Stimulated activated effector memory CD8-positive, alpha-beta T cell treated with anti-CD3 and anti-CD28 coated beads, Interleukin-12 subunit alpha, Interleukin-12 subunit beta, amount 100 ng/mL, for 72 hours (primary cell): ENCODE data around the gene HLA-DQA1.
"Not testable (repeated sequence)": the region's sequence is repeated elsewhere in the genome, so short reads cannot be mapped to it uniquely, and the experiment has no call there.

Source experiments
- ATAC-seq: fragments of 150-1000 bp; cut with Tn5 transposase; 2 replicates; pipeline ENCODE4 v1.10.0; 2021
- DNase-seq, 2 donors: peaks; one replicate each; pipeline ENCODE4 v3.0.0; 2021 to 2022; ENCODE audit warnings: low spot score in 2 of 2
- H3K27ac Mint-ChIP-seq: one replicate; pipeline ENCODE4 v1.8.0; 2022; ENCODE audit warnings: mild to moderate bottlenecking, mixed read lengths
- H3K36me3 Mint-ChIP-seq: one replicate; pipeline ENCODE4 v1.8.0; 2022; ENCODE audit warnings: mild to moderate bottlenecking, mixed read lengths
- H3K4me1 Mint-ChIP-seq: one replicate; pipeline ENCODE4 v1.8.0; 2022; ENCODE audit warnings: mixed read lengths
- H3K4me3 Mint-ChIP-seq: one replicate; pipeline ENCODE4 v1.8.0; 2022; ENCODE audit warnings: mild to moderate bottlenecking, mixed read lengths
- H3K9me3 Mint-ChIP-seq: one replicate; pipeline ENCODE4 v1.8.0; 2022; ENCODE audit warnings: mixed read lengths

HLA-DQA1 gene

DNA sequence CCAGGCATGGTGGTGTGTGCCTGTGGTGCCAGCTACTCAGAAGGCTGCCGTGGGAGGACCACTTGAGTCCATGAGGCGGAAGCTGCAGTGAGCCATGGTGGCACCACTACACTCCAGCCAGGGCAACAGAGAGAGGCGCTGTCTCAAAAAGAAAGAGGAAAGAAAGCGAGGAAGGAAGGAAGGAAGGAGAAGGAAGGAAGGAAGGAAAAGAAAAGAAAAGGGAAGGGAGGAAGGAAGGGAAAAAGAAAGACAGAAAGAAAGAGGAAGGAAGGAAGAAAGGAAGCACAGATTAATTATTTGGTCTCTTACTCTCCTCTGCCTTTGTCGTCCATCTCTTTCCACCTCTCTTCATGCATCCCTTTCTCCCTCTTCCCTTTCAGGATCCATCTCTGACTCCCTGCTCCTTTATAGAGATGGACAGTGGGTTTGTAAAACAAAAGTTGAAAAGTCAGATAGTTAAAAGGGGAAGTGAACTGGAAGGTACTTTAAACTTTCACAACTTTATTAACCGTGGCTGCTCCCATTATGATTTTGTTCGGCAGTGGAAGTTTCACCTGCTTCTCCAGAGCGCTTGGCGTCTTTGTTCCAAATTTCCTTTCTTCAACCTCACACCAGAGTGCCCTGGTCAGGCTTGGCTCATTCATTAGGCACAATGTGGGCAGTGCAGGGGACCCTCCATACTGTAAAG lies 1.5 kb downstream of the HLA-DQA1 start:
- ATAC-seq: no peak
- peak overlapping the region; percentile 69 for H3K4me3 Mint-ChIP-seq
- peak overlapping the region; percentile 88 for H3K27ac Mint-ChIP-seq
- H3K9me3 Mint-ChIP-seq: no peaks in the 10 kb centered on the region
- peaks cover 41% of the 10 kb centered on the region for H3K36me3 Mint-ChIP-seq
- peaks cover 40% of the 10 kb centered on the region for H3K4me1 Mint-ChIP-seq
- no peak for DNase-seq

DNA sequence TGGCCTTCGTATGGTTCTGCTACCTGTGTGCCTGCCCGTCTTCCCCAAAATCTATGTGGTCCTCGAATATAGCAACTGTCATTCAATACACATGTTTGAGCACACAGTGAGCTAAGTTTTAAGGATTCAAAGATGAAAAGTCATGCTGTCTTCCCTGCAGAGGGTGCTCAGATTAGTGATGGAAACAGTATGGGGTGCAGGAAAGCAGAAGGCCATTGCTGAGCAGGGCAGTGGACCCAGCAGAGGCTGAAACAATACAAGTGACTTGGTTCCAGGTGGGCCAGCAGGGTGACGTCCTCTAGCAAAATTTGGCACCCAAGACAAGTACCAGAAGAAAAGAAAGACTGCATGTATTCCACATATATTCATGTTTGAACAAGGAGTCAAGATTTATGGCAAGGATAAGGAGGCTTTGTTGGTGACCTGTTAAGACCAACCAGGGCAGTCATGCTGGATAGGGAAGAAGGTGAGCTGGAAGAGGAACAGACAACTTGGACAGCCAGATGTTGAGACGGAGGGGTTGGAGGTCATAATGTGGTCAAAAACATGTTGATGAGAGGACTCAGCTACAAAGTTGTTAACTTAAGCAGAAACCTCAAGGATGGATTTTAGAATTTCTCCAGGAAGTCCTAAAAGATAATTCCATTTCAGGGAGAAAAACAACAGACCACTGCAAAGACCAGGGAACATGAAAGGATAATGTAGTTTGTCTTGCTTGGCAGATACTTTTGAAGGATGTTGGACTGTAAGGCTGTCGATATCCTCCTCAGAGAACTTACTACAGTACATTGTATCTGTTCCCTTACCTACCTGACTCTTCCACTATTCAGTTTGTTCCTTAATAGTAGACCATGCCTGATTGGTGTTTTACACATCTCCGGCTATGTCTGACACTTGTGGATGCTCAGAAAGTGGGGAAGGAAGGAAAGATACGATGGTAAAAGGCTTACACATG lies 2.5 kb downstream of the HLA-DQA1 start:
- DNase-seq (no peak), ATAC-seq (no peak)
- H3K4me1 Mint-ChIP-seq: peaks cover 40% of the 10 kb centered on the region
- no peaks in the 10 kb centered on the region for H3K9me3 Mint-ChIP-seq
- H3K4me3 Mint-ChIP-seq: peak overlapping the region; percentile 69
- H3K27ac Mint-ChIP-seq: no peak overlapping the region
- H3K36me3 Mint-ChIP-seq: peaks cover 41% of the 10 kb centered on the region

DNA sequence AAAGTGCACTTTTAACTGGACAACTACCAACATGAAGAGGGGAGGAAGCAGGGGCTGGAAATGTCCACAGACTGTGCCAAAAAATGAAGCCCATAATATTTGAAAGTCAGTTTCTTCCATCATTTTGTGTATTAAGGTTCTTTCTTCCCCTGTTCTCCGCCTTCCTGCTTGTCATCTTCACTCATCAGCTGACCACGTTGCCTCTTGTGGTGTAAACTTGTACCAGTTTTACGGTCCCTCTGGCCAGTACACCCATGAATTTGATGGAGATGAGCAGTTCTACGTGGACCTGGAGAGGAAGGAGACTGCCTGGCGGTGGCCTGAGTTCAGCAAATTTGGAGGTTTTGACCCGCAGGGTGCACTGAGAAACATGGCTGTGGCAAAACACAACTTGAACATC lies 3.9 kb downstream of the HLA-DQA1 start:
- ATAC-seq (no peak), DNase-seq (no peak)
- Mint-ChIP-seq H3K4me1 (peaks cover 40% of the 10 kb centered on the region), H3K27ac (no peak overlapping the region), H3K4me3 (no peak overlapping the region), H3K9me3 (no peaks in the 10 kb centered on the region), H3K36me3 (peaks cover 46% of the 10 kb centered on the region)

DNA sequence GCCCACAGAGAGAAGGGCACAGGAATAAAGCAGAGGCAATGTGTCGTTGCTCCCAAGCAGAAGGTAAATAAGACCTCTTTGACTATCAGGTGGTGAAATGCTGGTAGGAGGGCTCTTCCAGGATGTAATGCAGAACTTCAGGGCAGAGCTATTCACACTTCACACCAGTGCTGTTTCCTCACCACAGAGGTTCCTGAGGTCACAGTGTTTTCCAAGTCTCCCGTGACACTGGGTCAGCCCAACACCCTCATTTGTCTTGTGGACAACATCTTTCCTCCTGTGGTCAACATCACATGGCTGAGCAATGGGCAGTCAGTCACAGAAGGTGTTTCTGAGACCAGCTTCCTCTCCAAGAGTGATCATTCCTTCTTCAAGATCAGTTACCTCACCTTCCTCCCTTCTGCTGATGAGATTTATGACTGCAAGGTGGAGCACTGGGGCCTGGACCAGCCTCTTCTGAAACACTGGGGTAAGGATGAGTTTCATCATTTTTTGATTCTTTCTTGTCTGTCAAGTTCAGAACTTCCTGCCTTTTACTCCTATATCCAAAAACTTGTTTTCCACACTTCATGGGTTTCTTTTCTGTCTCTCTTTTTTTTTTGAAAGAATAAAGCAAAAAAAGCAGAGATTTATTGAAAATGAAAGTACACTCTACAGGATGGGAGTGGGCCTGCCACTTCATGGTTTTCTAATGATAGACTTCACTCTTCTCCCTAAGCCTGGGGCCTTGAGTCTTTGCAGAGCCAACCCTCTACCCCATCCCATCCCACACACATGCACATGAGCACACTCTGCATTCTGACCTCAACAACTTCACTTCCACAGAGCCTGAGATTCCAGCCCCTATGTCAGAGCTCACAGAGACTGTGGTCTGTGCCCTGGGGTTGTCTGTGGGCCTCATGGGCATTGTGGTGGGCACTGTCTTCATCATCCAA lies 4.8 kb downstream of the HLA-DQA1 start:
- H3K4me3 Mint-ChIP-seq, DNase-seq, H3K9me3 Mint-ChIP-seq, ATAC-seq: not testable (repeated sequence)
- Mint-ChIP-seq H3K4me1 (peaks cover 38% of the 10 kb centered on the region), H3K36me3 (peaks cover 45% of the 10 kb centered on the region), H3K27ac (peak overlapping the region; percentile 52)

DNA sequence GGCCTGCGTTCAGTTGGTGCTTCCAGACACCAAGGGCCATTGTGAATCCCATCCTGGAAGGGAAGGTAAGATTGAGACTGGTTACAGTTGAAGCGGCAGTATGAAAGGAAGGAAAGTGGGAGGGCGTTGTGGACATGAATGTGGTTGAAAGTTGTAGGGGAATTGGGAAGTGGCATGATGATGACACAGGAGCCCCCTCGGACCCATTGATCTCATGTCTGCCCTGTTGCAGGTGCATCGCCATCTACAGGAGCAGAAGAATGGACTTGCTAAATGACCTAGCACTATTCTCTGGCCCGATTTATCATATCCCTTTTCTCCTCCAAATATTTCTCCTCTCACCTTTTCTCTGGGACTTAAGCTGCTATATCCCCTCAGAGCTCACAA lies 5.5 kb downstream of the HLA-DQA1 start:
- no peaks in the 10 kb centered on the region for H3K9me3 Mint-ChIP-seq
- no peak for ATAC-seq
- H3K36me3 Mint-ChIP-seq: peaks cover 41% of the 10 kb centered on the region
- H3K4me3 Mint-ChIP-seq: no peak overlapping the region
- peaks cover 33% of the 10 kb centered on the region for H3K4me1 Mint-ChIP-seq
- no peak for DNase-seq
- no peak overlapping the region for H3K27ac Mint-ChIP-seq

GRCh38 chr6:32643904-32644303 lies 6.7 kb downstream of the HLA-DQA1 start:
- no peak for DNase-seq
- Mint-ChIP-seq H3K27ac (no peak overlapping the region), H3K36me3 (peaks cover 34% of the 10 kb centered on the region), H3K4me1 (peaks cover 27% of the 10 kb centered on the region), H3K9me3 (no peaks in the 10 kb centered on the region), H3K4me3 (no peak overlapping the region)
- ATAC-seq: no peak

DNA sequence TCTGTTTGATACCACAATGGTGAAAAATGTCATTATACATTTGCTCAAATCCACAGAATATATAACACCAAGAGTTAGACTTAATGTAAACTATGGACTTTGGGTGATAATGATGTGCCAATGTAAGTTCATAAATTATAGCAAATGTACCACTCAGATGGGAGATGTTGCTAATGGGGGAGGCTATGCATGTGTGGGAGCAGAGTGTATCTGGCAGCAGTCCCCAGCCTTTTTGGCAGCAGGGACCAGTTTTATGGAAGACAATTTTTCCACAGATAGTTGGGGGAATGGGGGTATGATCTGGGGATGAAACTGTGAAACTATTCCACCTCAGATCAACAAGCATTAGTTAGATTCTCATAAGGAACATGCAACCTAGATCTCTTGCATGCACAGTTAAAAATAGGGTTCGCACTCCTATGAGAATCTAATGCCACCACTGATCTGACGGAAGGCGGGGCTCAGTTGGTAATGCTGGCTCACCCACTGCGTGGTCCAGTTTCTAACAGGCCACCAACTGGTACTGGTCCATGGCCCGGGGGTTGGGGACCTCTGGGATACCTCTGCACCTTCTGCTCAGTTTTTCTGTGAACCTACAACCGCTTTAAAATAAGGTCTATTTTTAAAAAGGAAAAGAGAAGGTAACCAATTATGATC lies 8.0 kb downstream of the HLA-DQA1 start:
- Mint-ChIP-seq H3K4me1 (peaks cover 21% of the 10 kb centered on the region), H3K4me3 (no peak overlapping the region), H3K9me3 (no peaks in the 10 kb centered on the region), H3K36me3 (peaks cover 34% of the 10 kb centered on the region), H3K27ac (no peak overlapping the region)
- ATAC-seq (no peak), DNase-seq (no peak)

DNA sequence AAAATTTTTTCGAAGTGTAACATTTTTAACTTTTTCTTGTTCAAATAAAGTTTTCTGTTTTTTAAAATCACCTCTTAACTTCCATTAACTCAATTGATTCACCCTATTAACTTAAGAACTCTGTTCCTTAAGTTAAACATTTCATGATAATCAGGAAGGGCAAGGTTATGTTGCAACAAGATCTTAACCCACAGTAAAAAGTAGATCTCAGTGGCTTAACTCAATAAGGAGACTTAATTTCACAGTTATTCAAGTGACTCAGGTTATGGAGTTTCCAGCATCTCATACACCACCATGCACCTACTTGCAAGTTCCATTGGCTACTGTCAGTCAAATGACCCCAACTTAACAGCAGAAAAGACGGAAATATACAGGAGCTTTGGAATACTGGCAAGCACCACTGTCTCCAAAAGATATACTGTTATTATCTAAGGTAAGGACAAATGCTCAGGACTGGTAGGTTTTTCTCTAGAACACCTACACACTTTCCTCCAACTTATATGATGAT lies 18.1 kb downstream of the HLA-DQA1 start:
- no peak for ATAC-seq
- DNase-seq: no peak
- Mint-ChIP-seq H3K9me3 (peaks cover 3% of the 10 kb centered on the region), H3K4me3 (no peak overlapping the region), H3K4me1 (peaks cover 5% of the 10 kb centered on the region), H3K27ac (no peak overlapping the region), H3K36me3 (peaks cover 15% of the 10 kb centered on the region)

GRCh38 chr6:32657329-32657728 lies 20.1 kb downstream of the HLA-DQA1 start:
- ATAC-seq, H3K4me3 Mint-ChIP-seq, DNase-seq, H3K9me3 Mint-ChIP-seq, H3K27ac Mint-ChIP-seq: not testable (repeated sequence)
- H3K36me3 Mint-ChIP-seq: peaks cover 26% of the 10 kb centered on the region
- H3K4me1 Mint-ChIP-seq: peaks cover 10% of the 10 kb centered on the region

- ATAC-seq, H3K27ac Mint-ChIP-seq, DNase-seq, H3K4me3 Mint-ChIP-seq, H3K9me3 Mint-ChIP-seq: not testable (repeated sequence)
- Mint-ChIP-seq H3K36me3 (peaks cover 31% of the 10 kb centered on the region), H3K4me1 (peaks cover 10% of the 10 kb centered on the region)
These were observed 20.6 kb downstream of the HLA-DQA1 start for GRCh38 chr6:32657819-32658218.

- no peak overlapping the region for H3K27ac Mint-ChIP-seq
- H3K36me3 Mint-ChIP-seq: peaks cover 37% of the 10 kb centered on the region
- peaks cover 10% of the 10 kb centered on the region for H3K4me1 Mint-ChIP-seq
- no peak for ATAC-seq
- no peak for DNase-seq
- peaks cover 3% of the 10 kb centered on the region for H3K9me3 Mint-ChIP-seq
- no peak overlapping the region for H3K4me3 Mint-ChIP-seq
These were observed 21.2 kb downstream of the HLA-DQA1 start for GRCh38 chr6:32658268-32658897.

- peaks cover 16% of the 10 kb centered on the region for H3K4me1 Mint-ChIP-seq
- DNase-seq: no peak
- peaks cover 3% of the 10 kb centered on the region for H3K9me3 Mint-ChIP-seq
- peaks cover 53% of the 10 kb centered on the region for H3K36me3 Mint-ChIP-seq
- ATAC-seq: no peak
- H3K27ac Mint-ChIP-seq: peak overlapping the region; percentile 30
- no peak overlapping the region for H3K4me3 Mint-ChIP-seq
These were observed 22.8 kb downstream of the HLA-DQA1 start for GRCh38 chr6:32659856-32660595.

DNA sequence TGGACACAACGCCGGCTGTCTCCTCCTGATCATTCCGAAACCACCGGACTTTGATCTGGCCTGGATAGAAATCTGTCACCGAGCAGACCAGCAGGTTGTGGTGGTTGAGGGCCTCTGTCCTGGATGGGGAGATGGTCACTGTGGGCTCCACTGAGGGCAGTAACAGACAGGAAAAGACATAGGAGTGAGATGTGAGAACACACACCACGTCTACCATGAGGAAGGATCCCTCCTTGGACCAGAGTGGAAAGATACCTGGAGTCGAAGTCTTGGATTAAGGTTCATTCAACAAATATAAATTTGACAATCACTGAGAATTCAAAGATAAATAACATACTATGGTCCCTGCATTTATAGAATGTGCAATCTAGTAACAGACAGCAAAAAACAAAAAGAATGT lies 24.9 kb downstream of the HLA-DQA1 start:
- Mint-ChIP-seq H3K9me3 (no peaks in the 10 kb centered on the region), H3K36me3 (peaks cover 65% of the 10 kb centered on the region), H3K4me3 (no peak overlapping the region), H3K4me1 (peaks cover 34% of the 10 kb centered on the region), H3K27ac (no peak overlapping the region)
- ATAC-seq (no peak), DNase-seq (no peak)
